ENCODE measurements around the gene XCL2. TPM values are rescaled to one million over a fixed set of nuclear protein-coding genes. Genes with fewer than 3 reads are reported as not detected.
"Not testable (repeated sequence)": the region's sequence is repeated elsewhere in the genome, so short reads cannot be mapped to it uniquely, and the experiment has no call there.

The XCL2 gene, protein sequence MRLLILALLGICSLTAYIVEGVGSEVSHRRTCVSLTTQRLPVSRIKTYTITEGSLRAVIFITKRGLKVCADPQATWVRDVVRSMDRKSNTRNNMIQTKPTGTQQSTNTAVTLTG
- total RNA-seq: 100 to 1,000 TPM; 316 to 350 TPM
- 90.6 TPM for polyA plus RNA-seq

DNA sequence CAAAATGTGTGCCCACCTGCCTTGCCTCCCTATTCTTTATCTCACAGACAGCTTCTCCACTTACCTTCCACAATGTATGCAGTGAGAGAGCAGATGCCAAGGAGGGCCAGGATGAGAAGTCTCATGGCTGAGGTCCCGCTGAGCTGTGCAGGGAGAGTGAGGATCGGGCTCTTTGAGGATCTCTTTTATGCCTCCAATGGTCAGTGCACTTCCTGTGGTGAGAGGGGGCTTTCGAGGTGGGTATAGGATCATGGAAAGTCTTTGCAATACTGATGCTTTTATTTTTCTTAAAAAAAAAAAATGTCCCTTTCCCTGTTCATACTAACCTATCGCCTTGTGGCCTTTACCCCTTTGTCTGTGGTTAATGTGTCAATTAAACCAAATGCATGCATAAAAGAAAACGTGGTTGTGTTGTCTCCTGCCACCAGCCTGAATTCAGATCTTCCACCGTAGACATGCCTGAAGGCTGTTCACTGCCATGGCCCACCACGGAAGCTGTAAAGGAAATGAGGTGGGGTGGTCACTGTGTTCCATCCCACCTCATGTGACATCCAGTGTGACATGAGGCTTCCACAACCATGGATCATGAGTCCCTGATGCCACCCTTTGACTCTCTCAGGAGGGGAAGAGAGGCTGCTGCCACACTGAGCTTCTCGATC is at the start of gene XCL2:
Gene XCL2 (minus strand): TSS at position 158 of the 659 bp plus-strand sequence. CDS start 33 bp downstream, at position 125.
- H3K36me3 ChIP-seq (ENCODE audit: insufficient read depth, low read length); H3K4me3 ChIP-seq (ENCODE audit: low read length); H3K9me3 ChIP-seq (ENCODE audit: low read length); DNase-seq; POLR2A ChIA-PET; H3K27me3 ChIP-seq (ENCODE audit: insufficient read depth, low read length, poor library complexity, severe bottlenecking); H3K27ac ChIP-seq (ENCODE audit: low read depth, low read length); H3K9me3 Mint-ChIP-seq; CTCF ChIA-PET; H3K4me1 ChIP-seq (ENCODE audit: insufficient read depth, low read length); H3K27me3 Mint-ChIP-seq: not testable (repeated sequence)
- Mint-ChIP-seq H3K36me3 (peaks cover 4 to 31% (median 19%) of the 10 kb centered on the region in 3 donors), H3K4me1 (peaks cover 27 to 50% (median 49%) of the 10 kb centered on the region in 3 donors), H3K4me3 (peak within 1 kb of the TSS; percentile 81 to 99 (median 86)), H3K27ac (peak within 1 kb of the TSS; percentile 18 to 98 (median 82))

- DNase-seq: no peak
- no peaks in the 10 kb centered on the region for H3K27me3 ChIP-seq (ENCODE audit: insufficient read depth, low read length, poor library complexity, severe bottlenecking)
- Mint-ChIP-seq H3K27me3 (no peaks in the 10 kb centered on the region), H3K9me3 (peaks cover 0 to 3% (median 0%) of the 10 kb centered on the region in 5 donors), H3K4me3 (no peak overlapping the region), H3K27ac (no peak overlapping the region), H3K4me1 (no peaks in the 10 kb centered on the region), H3K36me3 (peaks cover 0 to 1% (median 0%) of the 10 kb centered on the region in 3 donors)
- no peaks in the 10 kb centered on the region for H3K36me3 ChIP-seq (ENCODE audit: insufficient read depth, low read length)
- no peak overlapping the region for H3K4me3 ChIP-seq (ENCODE audit: low read length)
- no peak overlapping the region for H3K27ac ChIP-seq (ENCODE audit: low read depth, low read length)
- no peaks in the 10 kb centered on the region for H3K9me3 ChIP-seq (ENCODE audit: low read length)
- ChIA-PET CTCF (interaction anchor here (1.5 to 1.9 kb wide), 2 partner anchors 12 to 152 kb away, joined by 5 to 6 read pairs; no protein-coding TSS in a partner anchor), POLR2A (no interaction called here)
- no peaks in the 10 kb centered on the region for H3K4me1 ChIP-seq (ENCODE audit: insufficient read depth, low read length)
Observed at GRCh38 chr1:168591641-168592250, 47.9 kb upstream of the XCL2 start.

DNA sequence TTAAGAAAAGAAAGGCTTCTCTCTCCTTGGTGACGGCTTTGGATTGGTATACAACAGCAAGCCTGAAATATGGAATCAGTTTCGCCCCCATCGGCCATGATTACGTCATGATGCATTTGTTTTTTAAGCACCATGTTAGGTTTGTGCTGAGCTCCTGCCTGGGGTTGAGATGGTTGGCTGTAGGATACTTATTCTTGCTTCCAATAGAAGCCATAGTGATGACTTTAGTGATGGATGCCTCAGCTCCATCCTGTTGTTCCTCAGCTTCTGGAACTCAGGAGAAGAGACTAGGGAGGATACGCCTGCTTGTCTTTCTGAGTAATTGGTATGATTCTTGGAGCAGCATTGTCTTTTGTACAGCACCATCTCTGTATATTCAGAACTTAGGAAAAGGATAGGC is 47.3 kb upstream of the XCL2 start:
- Mint-ChIP-seq H3K4me1 (no peaks in the 10 kb centered on the region), H3K4me3 (no peak overlapping the region), H3K36me3 (peaks cover 0 to 1% (median 0%) of the 10 kb centered on the region in 3 donors), H3K27me3 (no peaks in the 10 kb centered on the region), H3K27ac (no peak overlapping the region), H3K9me3 (peaks cover 0 to 3% (median 0%) of the 10 kb centered on the region in 5 donors)
- H3K4me3 ChIP-seq (ENCODE audit: low read length): no peak overlapping the region
- no peaks in the 10 kb centered on the region for H3K4me1 ChIP-seq (ENCODE audit: insufficient read depth, low read length)
- H3K27ac ChIP-seq (ENCODE audit: low read depth, low read length): no peak overlapping the region
- ChIA-PET POLR2A (no interaction called here), CTCF (interaction anchor here (1.5 to 1.9 kb wide), 2 partner anchors 12 to 151 kb away, joined by 5 to 6 read pairs; no protein-coding TSS in a partner anchor)
- DNase-seq: no peak
- H3K9me3 ChIP-seq (ENCODE audit: low read length): no peaks in the 10 kb centered on the region
- no peaks in the 10 kb centered on the region for H3K27me3 ChIP-seq (ENCODE audit: insufficient read depth, low read length, poor library complexity, severe bottlenecking)
- H3K36me3 ChIP-seq (ENCODE audit: insufficient read depth, low read length): no peaks in the 10 kb centered on the region

DNA sequence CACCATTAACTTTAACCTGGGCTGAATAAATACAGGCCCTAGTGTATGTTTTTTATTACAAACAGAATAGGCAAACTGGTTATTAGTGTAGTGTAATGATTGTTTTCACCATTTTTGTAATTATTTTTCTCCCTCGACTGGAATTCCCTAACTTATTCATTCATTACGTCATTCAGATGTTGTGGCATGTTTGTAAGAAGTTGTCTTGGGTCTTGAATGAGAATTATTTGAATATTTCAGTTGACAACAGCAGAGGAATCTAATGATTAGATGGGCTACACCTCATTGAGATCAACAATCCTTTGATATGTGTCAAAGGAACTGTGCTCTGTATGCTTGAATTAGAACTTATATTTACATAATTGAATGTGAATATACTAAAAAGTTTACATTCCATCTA is 45.4 kb upstream of the XCL2 start:
- ChIA-PET POLR2A (no interaction called here), CTCF (no interaction called here)
- H3K27ac Mint-ChIP-seq: no peak overlapping the region
- H3K4me3 Mint-ChIP-seq: no peak overlapping the region
- H3K27me3 ChIP-seq (ENCODE audit: insufficient read depth, low read length, poor library complexity, severe bottlenecking): no peaks in the 10 kb centered on the region
- no peak overlapping the region for H3K4me3 ChIP-seq (ENCODE audit: low read length)
- no peak for DNase-seq
- peaks cover 0 to 1% (median 0%) of the 10 kb centered on the region in 3 donors for H3K36me3 Mint-ChIP-seq
- H3K36me3 ChIP-seq (ENCODE audit: insufficient read depth, low read length): no peaks in the 10 kb centered on the region
- H3K9me3 ChIP-seq (ENCODE audit: low read length): no peaks in the 10 kb centered on the region
- H3K4me1 Mint-ChIP-seq: no peaks in the 10 kb centered on the region
- no peak overlapping the region for H3K27ac ChIP-seq (ENCODE audit: low read depth, low read length)
- H3K27me3 Mint-ChIP-seq: no peaks in the 10 kb centered on the region
- peaks cover 0 to 3% (median 0%) of the 10 kb centered on the region in 5 donors for H3K9me3 Mint-ChIP-seq
- H3K4me1 ChIP-seq (ENCODE audit: insufficient read depth, low read length): no peaks in the 10 kb centered on the region

DNA sequence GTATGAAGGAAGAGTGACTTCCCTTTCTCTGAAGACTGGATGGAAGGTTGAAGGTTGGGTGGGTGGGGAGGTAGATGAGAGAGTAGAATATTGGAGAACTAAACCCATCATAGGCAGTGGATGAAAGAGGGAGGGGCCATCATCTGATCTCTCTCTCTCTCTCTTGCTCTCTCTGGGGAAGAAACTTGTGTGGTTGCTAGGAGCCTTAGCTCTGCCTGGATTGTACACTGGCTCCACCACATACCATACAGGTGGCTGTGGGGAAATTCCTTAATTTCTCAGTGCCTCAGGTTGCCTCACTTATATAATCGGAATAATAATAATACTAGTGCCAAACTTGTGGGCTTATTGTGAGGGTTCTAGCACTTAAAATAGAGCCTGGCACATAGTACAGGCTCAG is 42.1 kb upstream of the XCL2 start:
- no peaks in the 10 kb centered on the region for H3K9me3 ChIP-seq (ENCODE audit: low read length)
- no peaks in the 10 kb centered on the region for H3K27me3 ChIP-seq (ENCODE audit: insufficient read depth, low read length, poor library complexity, severe bottlenecking)
- POLR2A ChIA-PET: no interaction called here
- DNase-seq: no peak
- H3K27ac Mint-ChIP-seq: peak overlapping the region in 1 of 8 donors; percentile 10
- CTCF ChIA-PET: interaction anchor here (1.6 kb wide), 1 partner anchor 243 kb away, joined by 3 read pairs; no protein-coding TSS in a partner anchor
- H3K4me3 Mint-ChIP-seq: no peak overlapping the region
- H3K4me1 Mint-ChIP-seq: no peaks in the 10 kb centered on the region
- no peak overlapping the region for H3K27ac ChIP-seq (ENCODE audit: low read depth, low read length)
- peaks cover 0 to 1% (median 0%) of the 10 kb centered on the region in 3 donors for H3K36me3 Mint-ChIP-seq
- no peaks in the 10 kb centered on the region for H3K27me3 Mint-ChIP-seq
- no peaks in the 10 kb centered on the region for H3K4me1 ChIP-seq (ENCODE audit: insufficient read depth, low read length)
- H3K9me3 Mint-ChIP-seq: peaks cover 0 to 3% (median 0%) of the 10 kb centered on the region in 5 donors
- H3K4me3 ChIP-seq (ENCODE audit: low read length): no peak overlapping the region
- H3K36me3 ChIP-seq (ENCODE audit: insufficient read depth, low read length): no peaks in the 10 kb centered on the region

GRCh38 chr1:168585191-168585590 is 41.4 kb upstream of the XCL2 start:
- Mint-ChIP-seq H3K4me3 (no peak overlapping the region), H3K36me3 (peaks cover 0 to 3% (median 1%) of the 10 kb centered on the region in 3 donors), H3K27ac (peak overlapping the region in 1 of 8 donors; percentile 43), H3K27me3 (no peaks in the 10 kb centered on the region), H3K4me1 (peaks cover 0 to 6% (median 4%) of the 10 kb centered on the region in 3 donors), H3K9me3 (peaks cover 0 to 3% (median 0%) of the 10 kb centered on the region in 5 donors)
- ChIA-PET CTCF (interaction anchor here (1.6 kb wide), 1 partner anchor 243 kb away, joined by 3 read pairs; no protein-coding TSS in a partner anchor), POLR2A (no interaction called here)
- Histone ChIP-seq H3K4me1 (ENCODE audit: insufficient read depth, low read length) (no peaks in the 10 kb centered on the region), H3K27ac (ENCODE audit: low read depth, low read length) (no peak overlapping the region), H3K4me3 (ENCODE audit: low read length) (no peak overlapping the region), H3K27me3 (ENCODE audit: insufficient read depth, low read length, poor library complexity, severe bottlenecking) (no peaks in the 10 kb centered on the region), H3K36me3 (ENCODE audit: insufficient read depth, low read length) (no peaks in the 10 kb centered on the region), H3K9me3 (ENCODE audit: low read length) (no peaks in the 10 kb centered on the region)
- DNase-seq: no peak

- POLR2A ChIA-PET: no interaction called here
- Mint-ChIP-seq H3K4me1 (peaks cover 4 to 19% (median 9%) of the 10 kb centered on the region in 3 donors), H3K27me3 (no peaks in the 10 kb centered on the region), H3K27ac (no peak overlapping the region), H3K9me3 (peaks cover 0 to 3% (median 0%) of the 10 kb centered on the region in 5 donors), H3K36me3 (peaks cover 0 to 10% (median 1%) of the 10 kb centered on the region in 3 donors), H3K4me3 (no peak overlapping the region)
- no peaks in the 10 kb centered on the region for H3K9me3 ChIP-seq (ENCODE audit: low read length)
- H3K4me3 ChIP-seq (ENCODE audit: low read length): no peak overlapping the region
- no peaks in the 10 kb centered on the region for H3K4me1 ChIP-seq (ENCODE audit: insufficient read depth, low read length)
- H3K27ac ChIP-seq (ENCODE audit: low read depth, low read length): no peak overlapping the region
- H3K27me3 ChIP-seq (ENCODE audit: insufficient read depth, low read length, poor library complexity, severe bottlenecking): no peaks in the 10 kb centered on the region
- no peak for DNase-seq
- CTCF ChIA-PET: interaction anchor here (2.0 kb wide), 1 partner anchor 20 kb away, joined by 6 read pairs; no protein-coding TSS in a partner anchor
- no peaks in the 10 kb centered on the region for H3K36me3 ChIP-seq (ENCODE audit: insufficient read depth, low read length)
Observed at GRCh38 chr1:168583571-168583970, 39.8 kb upstream of the XCL2 start.

All from CD8-positive, alpha-beta memory T cell (primary cell).